Measurements from ENCODE around the gene NECTIN4. TPM values are rescaled to one million over a fixed set of nuclear protein-coding genes. Genes with fewer than 3 reads are reported as not detected.
A peak's percentile ranks its signal among the peaks of the same experiment; 100 is the strongest.

NECTIN4 gene
- polyA plus RNA-seq, 1 experiment, result 0.16 TPM

DNA sequence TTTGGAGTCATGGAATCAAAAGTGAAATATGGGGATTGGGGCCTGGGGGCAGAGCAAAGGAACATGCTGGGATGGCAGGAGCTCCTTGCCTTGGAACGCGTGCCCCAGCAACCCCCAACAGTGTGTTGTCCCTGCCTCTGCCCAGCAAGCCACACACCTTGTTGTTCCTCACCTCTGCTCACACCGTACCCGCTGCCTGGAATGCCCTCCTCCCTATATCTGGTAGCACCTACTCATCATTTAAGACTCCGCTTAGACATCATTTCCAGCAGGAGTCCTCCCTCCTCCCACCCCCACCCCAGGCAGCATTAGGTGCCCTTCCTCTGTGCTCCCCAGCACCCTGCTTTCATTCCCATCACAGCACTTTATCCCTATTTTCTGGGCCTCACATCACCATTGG lies 7.8 kb downstream of the NECTIN4 start:
- Histone ChIP-seq H3K9me3 (ENCODE audit: control insufficient read depth, insufficient read depth, low read length) (no peaks in the 10 kb centered on the region; the same call in 1 of the 2 replicates), H3K27ac (ENCODE audit: low read depth, low read length) (no peak overlapping the region), H3K4me3 (ENCODE audit: low read depth, low read length) (no peak overlapping the region), H3K27me3 (ENCODE audit: control insufficient read depth, insufficient read depth, low read length) (no peaks in the 10 kb centered on the region)
- POLR2A ChIA-PET, result no interaction called here
- DNase-seq (ENCODE audit: low read depth, low spot score), result no peak
- CTCF ChIA-PET, result interaction anchor here (1.3 kb wide), 1 partner anchor 16 kb away, joined by 4 read pairs; the partner anchor contains the start of gene KLHDC9
- TF ChIP-seq, protein P1, sequence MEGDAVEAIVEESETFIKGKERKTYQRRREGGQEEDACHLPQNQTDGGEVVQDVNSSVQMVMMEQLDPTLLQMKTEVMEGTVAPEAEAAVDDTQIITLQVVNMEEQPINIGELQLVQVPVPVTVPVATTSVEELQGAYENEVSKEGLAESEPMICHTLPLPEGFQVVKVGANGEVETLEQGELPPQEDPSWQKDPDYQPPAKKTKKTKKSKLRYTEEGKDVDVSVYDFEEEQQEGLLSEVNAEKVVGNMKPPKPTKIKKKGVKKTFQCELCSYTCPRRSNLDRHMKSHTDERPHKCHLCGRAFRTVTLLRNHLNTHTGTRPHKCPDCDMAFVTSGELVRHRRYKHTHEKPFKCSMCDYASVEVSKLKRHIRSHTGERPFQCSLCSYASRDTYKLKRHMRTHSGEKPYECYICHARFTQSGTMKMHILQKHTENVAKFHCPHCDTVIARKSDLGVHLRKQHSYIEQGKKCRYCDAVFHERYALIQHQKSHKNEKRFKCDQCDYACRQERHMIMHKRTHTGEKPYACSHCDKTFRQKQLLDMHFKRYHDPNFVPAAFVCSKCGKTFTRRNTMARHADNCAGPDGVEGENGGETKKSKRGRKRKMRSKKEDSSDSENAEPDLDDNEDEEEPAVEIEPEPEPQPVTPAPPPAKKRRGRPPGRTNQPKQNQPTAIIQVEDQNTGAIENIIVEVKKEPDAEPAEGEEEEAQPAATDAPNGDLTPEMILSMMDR (IDR thresholded peaks at IDR 0.05; ENCODE audit: low read depth, low read length), result no peak

DNA sequence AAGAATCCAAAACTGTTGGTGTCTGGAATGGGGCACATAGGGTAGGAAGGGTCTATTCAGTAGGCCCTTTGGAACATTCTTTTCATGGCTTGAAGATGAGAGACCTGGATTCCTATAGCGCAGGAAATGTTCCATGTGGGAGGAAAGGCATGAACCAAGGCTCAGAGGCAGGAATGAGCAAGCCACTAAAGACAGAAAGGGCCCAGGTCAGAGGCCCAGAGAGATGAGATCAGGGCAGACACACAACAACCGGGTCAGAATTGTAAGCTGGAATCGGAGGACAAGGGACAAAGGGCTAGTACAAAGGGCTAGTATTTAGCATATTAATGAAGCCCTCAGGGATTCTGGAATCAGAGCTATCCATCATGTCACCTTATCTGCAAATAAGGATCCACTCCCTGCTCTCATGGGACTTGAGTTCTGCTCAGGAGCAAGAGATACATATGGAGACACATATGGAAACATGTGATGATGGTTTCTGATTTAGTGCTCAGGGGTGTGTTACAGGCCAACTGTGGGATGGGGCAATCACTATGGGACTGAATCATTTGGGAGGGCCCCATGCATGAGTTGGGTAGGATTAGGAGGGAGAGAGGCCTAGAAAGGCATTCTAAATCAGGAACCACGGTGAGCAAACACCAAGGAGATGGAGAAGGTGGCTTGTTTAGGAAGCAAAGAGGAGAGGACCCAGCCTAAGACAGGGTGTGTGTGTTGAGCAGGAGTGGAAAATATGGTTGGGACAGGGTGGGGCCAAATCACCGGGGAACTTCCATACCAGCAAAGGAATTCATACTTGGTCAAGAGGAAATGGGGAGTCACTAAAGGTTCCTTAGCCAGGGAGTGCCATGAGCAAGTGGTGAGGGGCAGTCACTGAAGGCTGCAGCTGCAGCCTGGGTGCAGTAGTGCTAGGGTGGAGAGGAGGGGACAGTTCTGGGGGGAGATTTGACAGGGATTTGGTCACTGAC lies 8.6 kb downstream of the NECTIN4 start:
- Histone ChIP-seq H3K27ac (ENCODE audit: low read depth, low read length) (no peak overlapping the region), H3K27me3 (ENCODE audit: control insufficient read depth, insufficient read depth, low read length) (no peaks in the 10 kb centered on the region), H3K9me3 (ENCODE audit: control insufficient read depth, insufficient read depth, low read length) (no peaks in the 10 kb centered on the region; the same call in 1 of the 2 replicates), H3K4me3 (ENCODE audit: low read depth, low read length) (no peak overlapping the region)
- ChIA-PET POLR2A (no interaction called here), CTCF (interaction anchor here (0.6 to 1.3 kb wide), 2 partner anchors 17 to 81 kb away, joined by 3 to 4 read pairs; partner anchors contain the start of gene KLHDC9)
- no peak for DNase-seq (ENCODE audit: low read depth, low spot score)
- TF ChIP-seq, protein P1 (IDR thresholded peaks at IDR 0.05; ENCODE audit: low read depth, low read length), result no peak

DNA sequence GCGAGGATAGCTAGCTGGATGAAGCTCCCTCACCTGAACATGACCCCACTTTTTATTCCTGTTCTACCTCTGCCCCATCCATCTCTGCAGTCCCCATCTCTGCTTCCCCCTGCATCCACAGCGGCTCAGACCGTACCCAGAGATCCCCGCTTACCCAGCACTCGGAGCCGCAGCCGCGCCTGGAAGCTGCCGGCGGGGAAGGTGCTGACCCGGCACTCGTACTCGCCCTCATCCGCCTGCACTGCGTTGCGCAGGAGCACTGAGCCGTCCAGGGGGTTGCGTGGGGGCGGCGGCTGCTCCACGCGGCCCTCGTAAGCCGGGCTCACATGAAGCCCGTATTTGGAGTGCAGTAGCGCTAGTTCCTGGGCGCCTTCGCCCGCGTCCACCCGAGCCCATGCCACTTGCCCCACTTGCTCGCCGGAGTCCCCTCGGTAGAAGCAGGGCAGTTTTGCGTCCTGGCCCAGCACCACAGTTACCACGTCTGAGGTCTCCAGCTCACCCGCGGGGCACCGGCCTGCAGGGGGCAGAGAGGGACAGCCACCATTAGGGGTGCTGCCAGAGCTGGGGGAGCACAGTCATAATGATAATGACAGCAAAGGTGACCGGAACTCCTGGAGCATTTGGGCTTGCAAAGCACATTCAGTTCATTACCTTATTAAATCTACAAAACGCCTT lies 9.8 kb downstream of the NECTIN4 start:
- ChIA-PET CTCF (interaction anchor here (0.5 kb wide), 1 partner anchor 66 kb away, joined by 4 read pairs; no protein-coding TSS in a partner anchor), POLR2A (interaction anchor here (0.6 kb wide), 1 partner anchor 87 kb away, joined by 5 read pairs; no protein-coding TSS in a partner anchor)
- Histone ChIP-seq H3K4me3 (ENCODE audit: low read depth, low read length) (no peak overlapping the region), H3K27me3 (ENCODE audit: control insufficient read depth, insufficient read depth, low read length) (no peaks in the 10 kb centered on the region), H3K9me3 (ENCODE audit: control insufficient read depth, insufficient read depth, low read length) (no peaks in the 10 kb centered on the region; the same call in 1 of the 2 replicates), H3K27ac (ENCODE audit: low read depth, low read length) (no peak overlapping the region)
- no peak for DNase-seq (ENCODE audit: low read depth, low spot score)
- TF ChIP-seq, protein P1 (IDR thresholded peaks at IDR 0.05; ENCODE audit: low read depth, low read length), result 0 out of 2 replicates have a peak, but pooled peaks have one; percentile 1

DNA sequence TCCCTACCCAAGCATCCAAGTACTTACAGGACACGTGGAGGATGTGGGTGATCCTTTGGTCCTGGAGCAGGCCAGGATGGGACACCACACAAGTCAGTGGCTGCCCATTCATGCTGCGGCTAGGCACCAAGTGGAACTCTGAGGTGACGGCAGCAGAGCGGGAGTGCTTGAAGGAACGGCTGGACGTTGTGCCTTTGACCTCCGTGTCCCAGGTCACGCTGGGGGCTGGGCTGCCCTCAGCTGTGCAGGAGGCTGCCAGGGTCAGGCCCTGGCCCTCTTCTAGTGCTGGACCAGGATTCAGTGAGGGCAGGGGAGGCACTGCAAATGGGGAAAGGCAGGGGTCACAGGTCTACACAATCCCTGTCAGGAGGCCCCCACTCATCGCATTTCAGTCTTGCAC lies 11.9 kb downstream of the NECTIN4 start:
- CTCF ChIA-PET, result no interaction called here
- no peak overlapping the region for H3K4me3 ChIP-seq (ENCODE audit: low read depth, low read length)
- no peak for DNase-seq (ENCODE audit: low read depth, low spot score)
- H3K9me3 ChIP-seq (ENCODE audit: control insufficient read depth, insufficient read depth, low read length), result no peaks in the 10 kb centered on the region; the same call in 1 of the 2 replicates
- no peaks in the 10 kb centered on the region for H3K27me3 ChIP-seq (ENCODE audit: control insufficient read depth, insufficient read depth, low read length)
- TF ChIP-seq, protein P1 (IDR thresholded peaks at IDR 0.05; ENCODE audit: low read depth, low read length), result no peak
- POLR2A ChIA-PET, result no interaction called here
- H3K27ac ChIP-seq (ENCODE audit: low read depth, low read length), result no peak overlapping the region
